MM.1S (cell line): Measurements from ENCODE around the gene SPINK5.
A peak's percentile ranks its signal among the peaks of the same experiment; 100 is the strongest.

Experiments used
- DNase-seq: peaks from one replicate; pipeline ENCODE4 v3.0.0-alpha.2; 2015
- H2AFZ ChIP-seq: fragments of 300-600 bp; sonication (generic); 2 replicates; pipeline ENCODE4 v1.6.0; 2016; ENCODE audit warnings: antibody characterized with exemption, low read length
- H3F3A ChIP-seq: fragments of 300-600 bp; sonication (generic); 2 replicates; pipeline ENCODE4 v1.6.1; 2016; ENCODE audit warnings: mild to moderate bottlenecking, antibody characterized with exemption, low read length, moderate library complexity, mixed read lengths; ENCODE audit not compliant: insufficient read depth
- H3K27ac ChIP-seq: fragments of 300-600 bp; sonication (generic); 2 replicates; pipeline ENCODE4 v1.5.1; 2016; ENCODE audit warnings: mild to moderate bottlenecking, low read length
- H3K27me3 ChIP-seq: fragments of 300-600 bp; sonication (generic); replicated peaks from 2 replicates; pipeline ENCODE4 v1.6.0; 2016; ENCODE audit warnings: low read length; ENCODE audit not compliant: insufficient read depth
- H3K36me3 ChIP-seq: fragments of 300-600 bp; sonication (generic); replicated peaks from 2 replicates; pipeline ENCODE4 v1.6.1; 2016; ENCODE audit warnings: mild to moderate bottlenecking, low read length, mixed read lengths; ENCODE audit not compliant: insufficient read depth
- H3K4me1 ChIP-seq: fragments of 300-600 bp; sonication (generic); 2 replicates; pipeline ENCODE4 v1.6.1; 2016; ENCODE audit warnings: low read length, mixed read lengths
- H3K4me2 ChIP-seq: fragments of 300-600 bp; sonication (generic); 2 replicates; pipeline ENCODE4 v1.6.0; 2016; ENCODE audit warnings: low read depth, low read length
- H3K4me3 ChIP-seq: fragments of 300-600 bp; sonication (generic); 2 replicates; pipeline ENCODE4 v1.5.1; 2016; ENCODE audit warnings: low read length, mixed read lengths
- H3K79me2 ChIP-seq: fragments of 300-600 bp; sonication (generic); 2 replicates; pipeline ENCODE4 v1.6.1; 2016; ENCODE audit warnings: mixed run types, low read length, mixed read lengths
- H3K9ac ChIP-seq: fragments of 300-600 bp; sonication (generic); 2 replicates; pipeline ENCODE4 v1.6.1; 2016; ENCODE audit warnings: low read length, mixed read lengths
- H3K9me2 ChIP-seq: fragments of 300-600 bp; sonication (generic); replicated peaks from 2 replicates; pipeline ENCODE4 v1.6.1; 2016; ENCODE audit warnings: mild to moderate bottlenecking, low read length, mixed read lengths; ENCODE audit not compliant: insufficient read depth
- H3K9me3 ChIP-seq: fragments of 300-600 bp; sonication (generic); replicated peaks from 2 replicates; pipeline ENCODE4 v1.6.1; 2016; ENCODE audit warnings: mild to moderate bottlenecking, low read length, mixed read lengths; ENCODE audit not compliant: insufficient read depth
- H4K20me1 ChIP-seq: fragments of 300-600 bp; sonication (generic); 2 replicates; pipeline ENCODE4 v1.6.1; 2016; ENCODE audit warnings: mild to moderate bottlenecking, low read length, moderate library complexity, mixed read lengths; ENCODE audit not compliant: insufficient read depth
- EZH2 ChIP-seq: fragments of 300-600 bp; sonication (generic); optimal IDR thresholded peaks from 2 replicates; pipeline ENCODE3; 2017; ENCODE audit warnings: low read depth, mild to moderate bottlenecking, antibody characterized with exemption, low read length, mixed read lengths
- EZH2phosphoT487 ChIP-seq: fragments of 300-600 bp; sonication (generic); IDR thresholded peaks from 2 replicates; pipeline ENCODE4 v1.6.1; 2018; ENCODE audit warnings: antibody characterized with exemption, low read length
- TF ChIP-seq, protein P1 (sequence below): fragments of 300-600 bp; sonication (generic); IDR thresholded peaks from 2 replicates; pipeline ENCODE4 v1.5.1; 2016; ENCODE audit warnings: antibody characterized with exemption, low read length, mixed read lengths

Gene SPINK5

DNA sequence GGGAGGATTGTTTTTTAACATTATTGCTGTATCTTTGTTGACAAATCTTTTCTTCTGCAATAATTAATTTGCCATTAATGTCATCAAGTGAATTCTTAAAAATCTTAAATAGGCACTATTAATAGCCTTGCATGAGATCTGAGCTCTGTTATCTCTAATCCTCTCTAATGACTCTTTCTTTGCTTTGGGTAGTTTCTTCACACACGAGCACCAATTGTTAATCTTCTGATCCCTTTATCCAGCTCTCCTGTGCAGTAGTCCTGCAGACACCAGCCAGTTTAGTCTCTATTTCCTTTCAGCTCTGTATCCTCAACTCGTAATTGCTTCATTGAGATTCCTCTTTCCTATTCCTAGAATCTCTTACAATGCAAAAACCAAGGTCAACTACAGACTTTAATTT is 112.7 kb downstream of the SPINK5 start:
- TF ChIP-seq EZH2phosphoT487 (no peak), EZH2 (no peak)
- TF ChIP-seq, protein P1, sequence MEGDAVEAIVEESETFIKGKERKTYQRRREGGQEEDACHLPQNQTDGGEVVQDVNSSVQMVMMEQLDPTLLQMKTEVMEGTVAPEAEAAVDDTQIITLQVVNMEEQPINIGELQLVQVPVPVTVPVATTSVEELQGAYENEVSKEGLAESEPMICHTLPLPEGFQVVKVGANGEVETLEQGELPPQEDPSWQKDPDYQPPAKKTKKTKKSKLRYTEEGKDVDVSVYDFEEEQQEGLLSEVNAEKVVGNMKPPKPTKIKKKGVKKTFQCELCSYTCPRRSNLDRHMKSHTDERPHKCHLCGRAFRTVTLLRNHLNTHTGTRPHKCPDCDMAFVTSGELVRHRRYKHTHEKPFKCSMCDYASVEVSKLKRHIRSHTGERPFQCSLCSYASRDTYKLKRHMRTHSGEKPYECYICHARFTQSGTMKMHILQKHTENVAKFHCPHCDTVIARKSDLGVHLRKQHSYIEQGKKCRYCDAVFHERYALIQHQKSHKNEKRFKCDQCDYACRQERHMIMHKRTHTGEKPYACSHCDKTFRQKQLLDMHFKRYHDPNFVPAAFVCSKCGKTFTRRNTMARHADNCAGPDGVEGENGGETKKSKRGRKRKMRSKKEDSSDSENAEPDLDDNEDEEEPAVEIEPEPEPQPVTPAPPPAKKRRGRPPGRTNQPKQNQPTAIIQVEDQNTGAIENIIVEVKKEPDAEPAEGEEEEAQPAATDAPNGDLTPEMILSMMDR = no peak
- no peaks in the 10 kb centered on the region for H3K27me3 ChIP-seq
- no peaks in the 10 kb centered on the region for H3F3A ChIP-seq
- H3K27ac ChIP-seq = no peak overlapping the region
- H3K4me3 ChIP-seq = no peak overlapping the region
- H3K9me3 ChIP-seq = no peaks in the 10 kb centered on the region
- H4K20me1 ChIP-seq = no peaks in the 10 kb centered on the region
- no peak overlapping the region for H3K4me2 ChIP-seq
- no peak overlapping the region for H3K9ac ChIP-seq
- no peaks in the 10 kb centered on the region for H3K36me3 ChIP-seq
- no peak overlapping the region for H2AFZ ChIP-seq
- H3K79me2 ChIP-seq = no peaks in the 10 kb centered on the region
- no peaks in the 10 kb centered on the region for H3K9me2 ChIP-seq
- no peak for DNase-seq
- no peaks in the 10 kb centered on the region for H3K4me1 ChIP-seq

DNA sequence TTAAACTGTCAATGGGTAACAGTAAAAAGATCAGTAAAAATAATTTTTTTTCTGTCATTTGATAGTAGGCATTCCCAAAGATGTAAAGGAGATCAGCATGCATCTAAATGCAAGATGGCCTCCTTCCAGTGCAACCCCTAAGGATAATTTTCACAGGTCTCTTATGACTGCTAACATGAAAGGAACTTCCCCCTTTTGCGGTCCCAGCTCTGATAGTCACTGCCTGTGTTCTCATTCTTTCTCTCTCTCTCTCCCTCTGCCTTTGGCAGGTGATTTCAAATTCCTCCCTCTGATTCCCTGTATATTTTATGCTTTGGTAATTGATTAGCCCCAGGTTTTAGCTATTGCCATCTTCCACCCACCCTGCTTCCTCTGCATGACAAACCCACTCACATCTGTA is 113.4 kb downstream of the SPINK5 start:
- no peaks in the 10 kb centered on the region for H3K9me2 ChIP-seq
- H2AFZ ChIP-seq = no peak overlapping the region
- no peak overlapping the region for H3K4me2 ChIP-seq
- H3K4me3 ChIP-seq = no peak overlapping the region
- H4K20me1 ChIP-seq = no peaks in the 10 kb centered on the region
- H3K79me2 ChIP-seq = no peaks in the 10 kb centered on the region
- DNase-seq = no peak
- H3K4me1 ChIP-seq = no peaks in the 10 kb centered on the region
- no peaks in the 10 kb centered on the region for H3K36me3 ChIP-seq
- no peaks in the 10 kb centered on the region for H3K27me3 ChIP-seq
- no peak overlapping the region for H3K9ac ChIP-seq
- H3K27ac ChIP-seq = no peak overlapping the region
- H3F3A ChIP-seq = no peaks in the 10 kb centered on the region
- no peaks in the 10 kb centered on the region for H3K9me3 ChIP-seq
- TF ChIP-seq, protein P1 = no peak
- TF ChIP-seq EZH2phosphoT487 (no peak), EZH2 (no peak)

DNA sequence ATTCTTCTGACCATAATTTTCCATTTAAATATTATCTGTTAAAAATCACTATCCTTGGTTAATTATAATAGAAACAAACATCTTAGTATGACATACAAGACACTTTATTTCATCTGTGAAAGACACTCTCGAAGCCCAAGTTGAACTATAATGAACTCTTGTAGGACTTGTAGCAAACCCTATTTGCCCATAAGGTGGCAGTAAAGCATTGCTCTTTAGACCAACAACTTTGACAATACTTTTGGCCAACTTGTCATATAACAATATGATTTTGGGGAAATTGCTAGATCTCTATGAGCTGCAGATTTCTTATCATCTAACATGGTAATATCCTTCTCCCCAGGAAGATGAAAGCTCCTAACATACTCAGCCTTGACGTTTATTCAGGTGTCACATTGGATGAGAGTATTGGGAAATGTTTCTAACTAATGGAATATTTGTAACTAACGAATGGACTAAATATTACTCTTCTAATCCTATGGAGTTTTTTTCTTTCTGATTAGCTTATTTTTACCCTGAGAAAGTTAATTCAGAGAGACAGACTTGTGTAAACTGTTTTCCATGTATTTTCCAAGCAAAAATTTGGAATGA is 115.5 kb downstream of the SPINK5 start:
- Histone ChIP-seq H3K79me2 (no peaks in the 10 kb centered on the region), H3K4me1 (no peaks in the 10 kb centered on the region), H3K27ac (no peak overlapping the region), H3K9ac (no peak overlapping the region), H3K27me3 (no peaks in the 10 kb centered on the region), H3K9me2 (no peaks in the 10 kb centered on the region), H3K4me3 (no peak overlapping the region), H3K36me3 (no peaks in the 10 kb centered on the region), H2AFZ (no peak overlapping the region), H4K20me1 (no peaks in the 10 kb centered on the region), H3K4me2 (no peak overlapping the region), H3K9me3 (no peaks in the 10 kb centered on the region), H3F3A (no peaks in the 10 kb centered on the region)
- peak; percentile 76 for DNase-seq
- TF ChIP-seq, protein P1 = peak; percentile 76
- no peak for TF ChIP-seq EZH2phosphoT487
- no peak for TF ChIP-seq EZH2
